Right lobe of liver (tissue), 4 donors: ENCODE measurements around the gene PROSER2.

Experiments used
- POLR2A ChIP-seq: fragments of 450-650 bp; IDR thresholded peaks from one replicate; pipeline ENCODE4 v1.6.1; 2017; ENCODE audit warnings: antibody characterized with exemption, mild to moderate bottlenecking
- TF ChIP-seq, protein P1 (sequence below), 4 donors: fragments of 200-600 bp in 3 of 4; fragments of 450-650 bp in 1 of 4; IDR thresholded peaks; one replicate each; pipeline versions ENCODE4 v1.5.1 to v1.8.0; 2016 to 2022; ENCODE audit warnings: antibody characterized with exemption in 4 of 4, mild to moderate bottlenecking in 2 of 4
- donor health status: DM: no; HTN: no; CAD: no.
- donor health status: DM: no; HTN: no; CAD: no.
- donor health status: DM: no; HTN: yes; CAD: no.

DNA sequence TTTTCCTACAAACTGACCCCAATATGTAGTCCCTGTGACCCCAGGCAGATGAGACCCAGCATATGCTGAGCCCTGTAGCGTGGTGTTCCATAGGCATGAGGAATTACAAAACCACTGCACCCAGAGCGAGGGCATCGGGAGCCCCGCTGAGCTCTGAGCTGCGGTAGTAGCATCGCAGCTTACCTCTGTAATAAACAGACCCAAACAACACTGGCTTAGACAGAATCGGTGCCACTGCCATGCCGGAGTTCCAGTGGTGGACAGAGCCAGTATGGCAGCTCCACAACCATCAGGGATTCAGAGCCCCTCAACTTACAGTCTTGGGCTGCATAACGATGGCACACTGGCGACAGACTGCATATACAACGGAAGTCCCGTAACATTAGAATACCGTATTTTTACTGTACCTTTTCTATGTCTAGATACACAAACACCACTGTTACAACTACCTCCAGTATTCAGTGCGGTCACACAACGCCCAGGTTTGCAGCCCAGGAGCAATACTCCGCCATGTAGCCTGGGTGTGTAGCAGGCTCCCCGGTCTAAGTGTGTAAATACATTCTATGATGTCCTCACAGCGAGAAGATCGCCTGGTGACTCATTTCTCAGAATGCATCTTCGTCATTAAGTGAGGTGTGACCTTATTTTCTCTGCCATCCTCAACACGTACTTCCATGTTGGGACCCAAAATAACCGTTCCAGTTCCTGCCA is 68.8 kb downstream of the PROSER2 start:
- TF ChIP-seq, protein P1, sequence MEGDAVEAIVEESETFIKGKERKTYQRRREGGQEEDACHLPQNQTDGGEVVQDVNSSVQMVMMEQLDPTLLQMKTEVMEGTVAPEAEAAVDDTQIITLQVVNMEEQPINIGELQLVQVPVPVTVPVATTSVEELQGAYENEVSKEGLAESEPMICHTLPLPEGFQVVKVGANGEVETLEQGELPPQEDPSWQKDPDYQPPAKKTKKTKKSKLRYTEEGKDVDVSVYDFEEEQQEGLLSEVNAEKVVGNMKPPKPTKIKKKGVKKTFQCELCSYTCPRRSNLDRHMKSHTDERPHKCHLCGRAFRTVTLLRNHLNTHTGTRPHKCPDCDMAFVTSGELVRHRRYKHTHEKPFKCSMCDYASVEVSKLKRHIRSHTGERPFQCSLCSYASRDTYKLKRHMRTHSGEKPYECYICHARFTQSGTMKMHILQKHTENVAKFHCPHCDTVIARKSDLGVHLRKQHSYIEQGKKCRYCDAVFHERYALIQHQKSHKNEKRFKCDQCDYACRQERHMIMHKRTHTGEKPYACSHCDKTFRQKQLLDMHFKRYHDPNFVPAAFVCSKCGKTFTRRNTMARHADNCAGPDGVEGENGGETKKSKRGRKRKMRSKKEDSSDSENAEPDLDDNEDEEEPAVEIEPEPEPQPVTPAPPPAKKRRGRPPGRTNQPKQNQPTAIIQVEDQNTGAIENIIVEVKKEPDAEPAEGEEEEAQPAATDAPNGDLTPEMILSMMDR (IDR thresholded peaks at IDR 0.05): no peak
- no peak for TF ChIP-seq POLR2A
